ENCODE results near the gene RNASE4. TPM values are rescaled to one million over a fixed set of nuclear protein-coding genes. Genes with fewer than 3 reads are reported as not detected.

The RNASE4 gene
- total and polyA plus RNA-seq, 3 donors from 2014 or later = 27.6 to 53.4 (median 27.7) TPM

DNA sequence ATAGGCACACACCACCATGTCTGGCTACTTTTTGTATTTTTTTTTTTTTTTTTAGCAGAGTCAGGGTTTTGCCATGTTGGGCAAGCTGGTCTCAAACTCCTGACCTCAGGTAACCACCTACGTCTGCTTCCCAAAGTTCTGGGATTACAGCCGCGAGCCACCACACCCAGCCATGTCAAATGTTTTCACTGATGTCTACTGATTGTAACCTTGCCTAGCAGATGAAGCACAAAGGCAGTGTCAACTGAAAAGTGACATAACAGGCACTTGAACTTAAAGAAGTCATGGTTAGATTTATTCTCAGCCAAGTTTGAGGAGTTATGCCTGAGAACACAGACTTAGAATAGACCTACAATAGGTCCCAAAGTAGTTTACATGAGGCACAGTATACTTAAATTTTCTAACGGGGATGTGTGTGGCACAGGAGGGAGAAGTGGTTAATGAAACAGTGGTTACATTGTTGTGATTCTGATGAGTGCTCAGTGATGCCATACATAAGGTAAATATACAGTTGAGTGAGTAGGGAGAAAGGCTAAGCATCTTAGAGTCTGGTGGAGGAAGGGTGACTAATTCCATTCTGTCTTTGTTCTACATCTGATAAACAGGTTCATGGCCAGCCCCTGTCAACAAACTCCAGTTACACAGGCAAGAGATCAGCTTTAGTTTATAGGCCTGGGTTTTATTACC lies 12.6 kb upstream of the RNASE4 start:
- Histone ChIP-seq H3K4me3 (no peak overlapping the region), H3K27ac (no peak overlapping the region), H3K27me3 (no peaks in the 10 kb centered on the region), H3K9me3 (no peaks in the 10 kb centered on the region), H3K4me1 (no peaks in the 10 kb centered on the region), H3K36me3 (ENCODE audit: low read depth, missing control alignments) (no peaks in the 10 kb centered on the region)
- intact Hi-C loops (cut with DNase I; ENCODE audit: low total_unique reads) = no loop called here
- no peak for DNase-seq
- no peak for TF ChIP-seq POLR2A (IDR thresholded peaks at IDR 0.05)
- TF ChIP-seq CTCF (IDR thresholded peaks at IDR 0.05) = no peak
- WGBS, 2 donors = 73 to 76% methylated on average over 4 of the region's 4 CpGs

- DNase-seq = no peak
- Histone ChIP-seq H3K27ac (no peak overlapping the region), H3K36me3 (ENCODE audit: low read depth, missing control alignments) (no peaks in the 10 kb centered on the region), H3K27me3 (no peaks in the 10 kb centered on the region), H3K4me1 (peaks cover 4% of the 10 kb centered on the region), H3K9me3 (no peaks in the 10 kb centered on the region), H3K4me3 (no peak overlapping the region)
- TF ChIP-seq POLR2A (IDR thresholded peaks at IDR 0.05) = no peak
- no peak for TF ChIP-seq CTCF (IDR thresholded peaks at IDR 0.05)
- WGBS, 2 donors = 83 to 93% methylated on average over 2 of the region's 2 CpGs
- intact Hi-C loops (cut with DNase I; ENCODE audit: low total_unique reads) = no loop called here
Measured at GRCh38 chr14:20675669-20676068, 8.7 kb upstream of the RNASE4 start.

GRCh38 chr14:20676072-20676471 lies 8.3 kb upstream of the RNASE4 start:
- Histone ChIP-seq H3K4me1 (peaks cover 6% of the 10 kb centered on the region), H3K36me3 (ENCODE audit: low read depth, missing control alignments) (no peaks in the 10 kb centered on the region), H3K4me3 (no peak overlapping the region), H3K27ac (no peak overlapping the region), H3K9me3 (no peaks in the 10 kb centered on the region), H3K27me3 (no peaks in the 10 kb centered on the region)
- intact Hi-C loops (cut with DNase I; ENCODE audit: low total_unique reads) = no loop called here
- no peak for TF ChIP-seq POLR2A (IDR thresholded peaks at IDR 0.05)
- no peak for TF ChIP-seq CTCF (IDR thresholded peaks at IDR 0.05)
- 89 to 94% methylated on average over 2 of the region's 2 CpGs for WGBS, 2 donors
- no peak for DNase-seq

DNA sequence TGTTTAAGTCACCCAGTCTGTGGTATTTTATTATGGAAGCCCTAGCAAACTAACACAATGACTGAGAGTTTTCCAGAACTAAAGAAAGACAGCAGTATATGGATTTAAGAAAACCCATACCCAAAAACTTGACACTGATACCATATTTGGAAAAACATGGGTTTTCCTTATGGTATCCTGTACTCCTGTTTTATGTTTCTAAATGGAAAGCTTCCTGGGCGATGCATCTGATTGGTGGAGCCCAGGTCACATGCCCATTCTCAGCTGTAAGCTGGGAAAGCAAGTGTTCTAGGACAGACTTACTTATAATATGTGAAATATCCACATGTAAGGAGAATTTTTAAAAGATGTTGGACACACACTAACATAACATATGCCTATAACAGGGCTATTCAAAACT lies 4.5 kb upstream of the RNASE4 start:
- Histone ChIP-seq H3K27ac (no peak overlapping the region), H3K4me3 (peak overlapping the region in 1 of 2 donors; percentile 9), H3K9me3 (no peaks in the 10 kb centered on the region), H3K36me3 (ENCODE audit: low read depth, missing control alignments) (no peaks in the 10 kb centered on the region), H3K27me3 (no peaks in the 10 kb centered on the region), H3K4me1 (peaks cover 6% of the 10 kb centered on the region)
- TF ChIP-seq POLR2A (IDR thresholded peaks at IDR 0.05) (no peak), CTCF (IDR thresholded peaks at IDR 0.05) (no peak)
- peak; percentile 68 for DNase-seq
- WGBS, 2 donors = 41 to 74% methylated on average over 1 of the region's 1 CpG
- intact Hi-C loops (cut with DNase I; ENCODE audit: low total_unique reads) = loop anchor here (5.0 kb wide), 1 partner anchor 348 kb away; the partner anchor contains the start of gene CCNB1IP1

GRCh38 chr14:20680363-20680762 lies 4.0 kb upstream of the RNASE4 start:
- intact Hi-C loops (cut with DNase I; ENCODE audit: low total_unique reads) = loop anchor here (5.0 kb wide), 1 partner anchor 348 kb away; the partner anchor contains the start of gene CCNB1IP1
- H3K27me3 ChIP-seq = no peaks in the 10 kb centered on the region
- 39 to 56% methylated on average over 8 of the region's 8 CpGs for WGBS, 2 donors
- H3K36me3 ChIP-seq (ENCODE audit: low read depth, missing control alignments) = no peaks in the 10 kb centered on the region
- H3K4me3 ChIP-seq = peak overlapping the region in 1 of 2 donors; percentile 9
- peaks cover 6% of the 10 kb centered on the region for H3K4me1 ChIP-seq
- TF ChIP-seq CTCF (IDR thresholded peaks at IDR 0.05) (no peak), POLR2A (IDR thresholded peaks at IDR 0.05) (no peak)
- no peaks in the 10 kb centered on the region for H3K9me3 ChIP-seq
- DNase-seq = no peak
- H3K27ac ChIP-seq = peak overlapping the region in 1 of 2 donors; percentile 100
